T-helper 2 cell treated with Interferon-gamma antibody and Interleukin-4, amounts not matched to agents 5 μg/mL and 100 μg/mL, for 36 hours (primary cell): ENCODE results near the gene RPL10A.

ENCODE experiments used
- DNase-seq: peaks from one replicate; pipeline ENCODE4 v3.0.0; 2021; ENCODE audit warnings: low spot score
- H3K27ac Mint-ChIP-seq: one replicate; pipeline ENCODE4 v1.8.0; 2021; ENCODE audit warnings: mild to moderate bottlenecking, mixed read lengths
- H3K27me3 Mint-ChIP-seq: one replicate; pipeline ENCODE4 v1.8.0; 2021; ENCODE audit warnings: low read depth, mixed read lengths
- H3K36me3 Mint-ChIP-seq: one replicate; pipeline ENCODE4 v1.8.0; 2021; ENCODE audit warnings: low read depth, mixed read lengths
- H3K4me1 Mint-ChIP-seq: one replicate; pipeline ENCODE4 v1.8.0; 2021; ENCODE audit warnings: low read depth, mixed read lengths
- H3K4me3 Mint-ChIP-seq: one replicate; pipeline ENCODE4 v1.8.0; 2022; ENCODE audit warnings: mild to moderate bottlenecking, moderate library complexity, mixed read lengths
- H3K9me3 Mint-ChIP-seq: one replicate; pipeline ENCODE4 v1.8.0; 2021; ENCODE audit warnings: mixed read lengths

The RPL10A gene

DNA sequence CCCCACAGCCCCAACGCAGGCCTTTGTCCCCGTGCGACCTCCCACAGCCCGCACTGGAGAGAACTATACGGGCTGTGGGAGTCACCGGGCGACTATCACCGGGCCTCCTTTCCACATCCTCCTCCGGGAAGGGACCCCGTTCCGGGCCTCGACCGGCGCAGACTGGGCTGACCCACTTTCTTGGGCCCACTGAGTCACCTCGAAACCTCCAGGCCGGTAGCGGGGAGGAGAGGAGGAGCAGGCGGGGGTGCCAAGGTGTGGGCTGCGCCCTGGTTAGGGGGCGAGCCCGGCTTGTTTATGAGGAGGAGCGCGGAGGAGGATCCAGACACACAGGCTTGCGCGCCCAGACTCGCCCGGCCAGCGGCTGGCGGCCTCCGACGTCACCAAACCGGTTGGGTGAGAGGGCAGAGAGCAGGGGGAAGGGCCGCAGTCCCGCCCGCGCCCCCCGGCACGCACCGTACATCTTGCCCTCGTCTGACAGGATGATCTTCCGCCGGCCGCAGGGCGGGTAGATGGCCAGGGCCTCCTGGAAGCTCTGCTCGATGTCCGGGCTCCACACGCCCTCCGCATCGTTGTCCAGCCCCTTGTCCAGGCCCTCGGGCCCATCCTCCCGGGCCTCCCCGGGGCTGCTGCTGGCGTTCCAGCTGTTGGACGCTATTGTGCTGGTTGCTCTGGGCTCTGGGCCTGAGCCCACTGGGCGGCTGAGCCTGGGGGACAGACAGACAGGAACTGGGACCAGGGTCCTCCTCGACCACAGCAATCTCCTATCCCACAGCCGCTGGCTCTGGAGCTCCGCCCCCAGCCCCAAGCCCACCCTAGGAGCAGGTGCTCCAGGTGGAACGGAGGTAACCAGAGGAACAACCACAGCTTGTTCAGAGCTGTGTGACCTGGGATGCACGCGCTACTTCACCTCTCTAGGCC lies 18.1 kb downstream of the RPL10A start:
- no peaks in the 10 kb centered on the region for H3K27me3 Mint-ChIP-seq
- DNase-seq, result no peak
- H3K36me3 Mint-ChIP-seq, result no peaks in the 10 kb centered on the region
- H3K4me1 Mint-ChIP-seq, result peaks cover 6% of the 10 kb centered on the region
- H3K4me3 Mint-ChIP-seq, result no peak overlapping the region
- H3K9me3 Mint-ChIP-seq, result no peaks in the 10 kb centered on the region
- H3K27ac Mint-ChIP-seq, result no peak overlapping the region

DNA sequence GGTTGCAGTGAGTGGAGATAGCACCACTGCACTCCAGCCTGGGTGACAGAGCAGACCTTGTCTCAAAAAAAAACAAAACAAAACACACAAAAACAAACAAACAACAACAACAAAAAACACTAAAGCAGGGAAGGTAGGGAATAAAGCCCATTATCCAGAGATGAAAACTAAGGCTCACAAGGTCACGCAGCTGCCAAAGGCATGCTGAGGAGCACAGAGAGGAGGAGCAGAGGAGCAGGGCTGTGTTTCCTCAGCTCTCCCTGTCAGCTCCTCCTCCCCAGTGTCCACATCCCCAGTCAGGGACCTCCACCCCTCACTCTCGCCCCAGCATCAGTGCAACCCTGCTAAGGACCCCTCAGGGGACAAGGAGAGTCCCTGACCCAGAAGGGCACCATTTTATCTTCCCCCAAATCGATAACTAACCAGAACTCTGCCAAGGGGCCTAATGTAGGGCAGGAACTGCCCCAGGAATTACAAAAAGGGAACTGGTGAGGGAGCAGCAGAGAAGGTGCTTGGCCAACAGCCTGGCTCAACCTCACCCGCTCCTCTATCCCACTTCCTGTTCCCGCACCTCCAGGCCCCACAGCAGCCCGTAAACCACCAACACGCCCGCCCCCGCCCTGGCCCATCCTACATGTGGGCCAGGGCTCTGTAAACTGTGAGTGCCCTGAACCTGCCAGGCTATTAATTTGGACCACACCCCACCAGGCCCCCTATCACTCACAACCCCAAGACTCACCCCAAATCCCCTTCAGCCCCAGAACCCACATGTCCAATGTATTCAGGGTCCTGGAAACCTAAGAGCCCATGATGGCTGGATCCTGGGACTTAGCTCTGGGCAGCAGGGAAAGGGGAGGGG lies 19.7 kb downstream of the RPL10A start:
- no peak overlapping the region for H3K4me3 Mint-ChIP-seq
- H3K9me3 Mint-ChIP-seq, result no peaks in the 10 kb centered on the region
- DNase-seq, result no peak
- H3K4me1 Mint-ChIP-seq, result peaks cover 6% of the 10 kb centered on the region
- peaks cover 3% of the 10 kb centered on the region for H3K27me3 Mint-ChIP-seq
- H3K27ac Mint-ChIP-seq, result peak overlapping the region; percentile 29
- H3K36me3 Mint-ChIP-seq, result no peaks in the 10 kb centered on the region

DNA sequence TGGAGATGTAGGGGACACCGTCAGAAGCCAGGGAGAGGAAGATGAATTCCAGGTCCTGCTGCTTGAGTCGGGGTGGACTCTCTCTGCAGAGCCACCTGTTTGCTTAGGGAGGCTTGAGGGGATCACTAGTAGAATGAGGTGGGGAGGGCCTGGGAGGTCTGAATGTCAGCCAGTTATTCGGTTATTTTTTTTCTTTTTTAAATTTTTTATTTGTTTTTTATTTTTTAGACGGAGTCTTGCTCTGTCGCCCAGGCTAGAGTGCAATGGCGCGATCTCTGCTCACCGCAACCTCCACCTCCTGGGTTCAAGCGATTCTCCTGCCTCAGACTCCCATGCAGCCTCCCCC lies 20.3 kb downstream of the RPL10A start:
- Mint-ChIP-seq H3K27ac (no peak overlapping the region), H3K4me1 (peaks cover 6% of the 10 kb centered on the region), H3K36me3 (no peaks in the 10 kb centered on the region), H3K27me3 (peaks cover 8% of the 10 kb centered on the region), H3K4me3 (no peak overlapping the region), H3K9me3 (no peaks in the 10 kb centered on the region)
- DNase-seq, result no peak

DNA sequence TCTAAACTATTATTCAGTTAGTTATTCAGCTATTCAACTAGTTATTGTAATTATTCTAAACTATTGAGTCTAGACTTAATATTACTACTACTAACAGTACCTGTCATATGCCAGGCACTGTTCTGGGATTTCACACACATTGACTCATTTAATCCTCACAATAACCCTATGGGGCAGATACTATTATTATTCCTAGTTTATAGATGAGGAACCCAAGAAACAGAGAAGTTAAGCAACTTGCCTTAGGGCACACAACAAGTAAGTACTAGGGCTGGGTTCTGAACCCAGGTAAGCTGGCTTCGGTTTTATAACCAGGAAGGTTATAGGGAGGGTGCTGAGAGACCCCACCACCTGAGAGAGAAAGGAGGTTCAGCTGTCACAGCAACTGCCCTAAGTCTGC lies 20.9 kb downstream of the RPL10A start:
- peaks cover 12% of the 10 kb centered on the region for H3K27me3 Mint-ChIP-seq
- no peaks in the 10 kb centered on the region for H3K9me3 Mint-ChIP-seq
- no peak overlapping the region for H3K27ac Mint-ChIP-seq
- peaks cover 9% of the 10 kb centered on the region for H3K4me1 Mint-ChIP-seq
- H3K36me3 Mint-ChIP-seq, result no peaks in the 10 kb centered on the region
- no peak for DNase-seq
- H3K4me3 Mint-ChIP-seq, result no peak overlapping the region

DNA sequence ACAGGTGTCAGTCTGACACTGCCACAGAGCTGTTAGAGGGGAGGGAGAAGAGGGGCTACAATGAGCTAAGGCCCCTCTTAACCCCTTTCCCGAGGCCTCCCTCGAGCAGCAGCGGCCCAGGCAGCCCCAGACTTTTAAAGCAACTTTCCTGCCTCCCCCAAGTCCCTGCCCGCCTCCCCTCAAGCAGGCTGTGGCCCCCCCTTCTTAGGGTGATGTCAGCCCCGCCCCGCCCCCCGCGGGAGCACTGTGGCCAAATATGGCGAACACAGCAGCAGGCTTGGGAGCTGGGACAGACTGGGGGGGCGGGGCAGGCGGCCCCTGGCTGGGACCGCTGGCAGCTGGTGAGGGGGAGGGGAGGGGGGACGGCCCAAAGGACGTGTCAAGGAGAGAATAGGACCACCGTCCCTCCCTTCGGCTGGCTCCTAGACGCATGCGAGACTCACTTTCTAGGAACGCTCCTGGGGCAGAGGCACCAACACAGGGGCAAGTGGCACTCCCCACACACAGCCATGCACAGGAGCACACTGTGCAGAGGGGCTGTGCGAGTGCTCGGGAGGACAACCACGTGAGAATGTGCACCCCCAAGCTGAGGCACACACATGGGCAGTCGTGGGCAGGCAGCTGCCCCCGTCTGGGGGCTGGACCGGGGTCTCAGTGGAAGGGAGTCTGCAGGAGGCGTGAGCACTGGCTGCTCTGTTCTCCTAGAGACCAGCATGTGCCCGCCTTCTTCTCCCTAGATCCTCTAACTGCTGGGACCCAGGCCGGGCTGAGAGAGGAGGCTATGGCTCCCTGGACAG lies 22.0 kb downstream of the RPL10A start:
- H3K36me3 Mint-ChIP-seq, result no peaks in the 10 kb centered on the region
- peaks cover 10% of the 10 kb centered on the region for H3K4me1 Mint-ChIP-seq
- no peaks in the 10 kb centered on the region for H3K9me3 Mint-ChIP-seq
- H3K27me3 Mint-ChIP-seq, result peaks cover 16% of the 10 kb centered on the region
- H3K4me3 Mint-ChIP-seq, result no peak overlapping the region
- no peak for DNase-seq
- no peak overlapping the region for H3K27ac Mint-ChIP-seq

- Mint-ChIP-seq H3K9me3 (no peaks in the 10 kb centered on the region), H3K27me3 (peaks cover 18% of the 10 kb centered on the region), H3K27ac (no peak overlapping the region), H3K4me3 (no peak overlapping the region), H3K4me1 (peaks cover 10% of the 10 kb centered on the region), H3K36me3 (no peaks in the 10 kb centered on the region)
- DNase-seq, result no peak
Measured at GRCh38 chr6:35490821-35491557, 22.8 kb downstream of the RPL10A start.

GRCh38 chr6:35491558-35492257 lies 23.5 kb downstream of the RPL10A start:
- Mint-ChIP-seq H3K4me1 (peaks cover 10% of the 10 kb centered on the region), H3K27me3 (peaks cover 18% of the 10 kb centered on the region), H3K4me3 (no peak overlapping the region), H3K36me3 (no peaks in the 10 kb centered on the region), H3K27ac (no peak overlapping the region), H3K9me3 (no peaks in the 10 kb centered on the region)
- no peak for DNase-seq

- no peak for DNase-seq
- Mint-ChIP-seq H3K4me3 (no peak overlapping the region), H3K27ac (no peak overlapping the region), H3K9me3 (no peaks in the 10 kb centered on the region), H3K4me1 (peaks cover 10% of the 10 kb centered on the region), H3K36me3 (no peaks in the 10 kb centered on the region), H3K27me3 (peaks cover 18% of the 10 kb centered on the region)
Measured at GRCh38 chr6:35492258-35492973, 24.2 kb downstream of the RPL10A start.

DNA sequence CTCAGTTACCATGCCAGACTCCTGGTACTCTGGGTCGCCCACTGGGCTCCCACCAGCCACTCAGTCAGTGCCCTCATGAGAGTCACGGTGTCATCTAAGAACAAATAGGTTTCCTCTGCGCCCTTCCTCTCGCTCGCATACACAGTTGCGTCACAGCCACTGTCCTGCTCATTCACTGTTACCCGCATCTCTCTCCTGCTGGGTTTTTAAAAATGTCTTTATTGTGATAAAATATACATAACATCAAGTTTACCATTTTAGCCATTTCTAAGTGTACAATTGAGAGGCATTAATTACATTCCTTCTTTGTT lies 24.7 kb downstream of the RPL10A start:
- peaks cover 8% of the 10 kb centered on the region for H3K4me1 Mint-ChIP-seq
- H3K27me3 Mint-ChIP-seq, result peaks cover 20% of the 10 kb centered on the region
- H3K4me3 Mint-ChIP-seq, result no peak overlapping the region
- no peaks in the 10 kb centered on the region for H3K9me3 Mint-ChIP-seq
- no peak overlapping the region for H3K27ac Mint-ChIP-seq
- DNase-seq, result no peak
- no peaks in the 10 kb centered on the region for H3K36me3 Mint-ChIP-seq

DNA sequence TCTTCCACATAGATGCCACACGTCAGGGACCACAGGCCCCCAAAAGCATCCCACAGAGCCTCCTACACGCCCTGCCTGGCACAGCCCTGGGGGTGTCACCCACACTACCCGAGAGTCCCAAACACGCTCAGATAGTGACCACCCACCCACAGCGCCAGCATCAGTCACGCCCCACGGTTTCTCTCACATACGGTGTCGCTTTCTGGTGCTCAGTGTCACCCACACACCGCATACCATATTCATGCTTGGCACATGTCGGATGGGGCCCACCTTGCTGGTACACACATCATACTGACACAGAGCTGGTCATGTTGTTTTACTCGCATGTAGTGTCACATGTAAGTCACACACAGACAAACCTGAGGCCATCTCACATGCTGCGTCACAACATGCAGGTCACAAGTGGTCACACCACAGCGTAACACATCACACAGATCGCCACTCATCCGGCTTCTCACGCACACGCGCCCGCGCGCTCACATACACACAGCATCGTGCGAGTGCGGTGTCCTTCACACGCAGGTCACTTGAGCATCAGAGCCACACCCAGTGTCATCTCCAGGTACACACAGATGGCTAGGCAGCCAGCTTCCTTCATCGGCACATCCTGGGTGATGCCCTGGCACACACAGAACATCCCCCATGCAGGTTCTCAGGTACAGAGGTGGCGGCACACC lies 25.2 kb downstream of the RPL10A start:
- H3K9me3 Mint-ChIP-seq, result no peaks in the 10 kb centered on the region
- H3K4me3 Mint-ChIP-seq, result no peak overlapping the region
- H3K27ac Mint-ChIP-seq, result no peak overlapping the region
- H3K36me3 Mint-ChIP-seq, result no peaks in the 10 kb centered on the region
- peaks cover 5% of the 10 kb centered on the region for H3K4me1 Mint-ChIP-seq
- peaks cover 25% of the 10 kb centered on the region for H3K27me3 Mint-ChIP-seq
- DNase-seq, result no peak

GRCh38 chr6:35494161-35494563 lies 26.0 kb downstream of the RPL10A start:
- H3K4me1 Mint-ChIP-seq, result peaks cover 5% of the 10 kb centered on the region
- DNase-seq, result no peak
- no peak overlapping the region for H3K27ac Mint-ChIP-seq
- H3K27me3 Mint-ChIP-seq, result peaks cover 30% of the 10 kb centered on the region
- no peak overlapping the region for H3K4me3 Mint-ChIP-seq
- no peaks in the 10 kb centered on the region for H3K9me3 Mint-ChIP-seq
- H3K36me3 Mint-ChIP-seq, result no peaks in the 10 kb centered on the region
